GM12801 (cell line): Measurements from ENCODE around the gene ADH7.

ENCODE experiments used
- CTCF ChIP-seq: IDR thresholded peaks from one replicate; pipeline ENCODE4 v1.5.1; 2011; ENCODE audit warnings: control low read depth; ENCODE audit not compliant: insufficient read length; ENCODE audit errors: extremely low read depth

The ADH7 gene

GRCh38 chr4:99389606-99390005 lies 45.5 kb downstream of the ADH7 start:
- no peak for TF ChIP-seq CTCF

DNA sequence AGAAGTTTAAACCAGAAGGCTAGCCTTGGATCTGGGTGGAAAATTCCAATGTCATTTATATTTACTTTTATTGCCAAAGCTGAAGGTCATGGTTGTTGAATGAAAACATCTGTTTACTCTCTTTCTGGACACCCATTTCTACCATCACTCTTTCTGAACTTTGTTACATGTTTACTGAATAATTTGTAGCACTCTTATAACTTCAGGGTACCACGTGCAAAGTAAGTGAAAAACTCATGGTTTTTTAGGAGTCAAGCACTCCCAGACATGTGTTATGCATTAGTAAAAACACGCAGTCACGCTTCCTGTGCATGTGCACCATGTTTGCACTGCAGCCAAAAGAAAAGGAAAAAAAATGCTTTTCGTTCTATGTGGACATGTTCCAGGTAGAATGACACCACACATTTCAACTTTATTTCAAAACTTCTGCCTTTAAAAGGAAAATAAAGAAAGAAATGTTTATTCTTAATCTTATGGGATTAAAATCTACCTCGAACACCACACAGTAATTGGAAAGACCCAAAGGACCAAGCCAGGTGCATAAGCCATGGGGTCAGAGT lies 51.2 kb downstream of the ADH7 start:
- no peak for TF ChIP-seq CTCF

- TF ChIP-seq CTCF, result no peak
These were observed 51.7 kb downstream of the ADH7 start for GRCh38 chr4:99383399-99383798.

- no peak for TF ChIP-seq CTCF
These were observed 52.3 kb downstream of the ADH7 start for GRCh38 chr4:99382745-99383360.

DNA sequence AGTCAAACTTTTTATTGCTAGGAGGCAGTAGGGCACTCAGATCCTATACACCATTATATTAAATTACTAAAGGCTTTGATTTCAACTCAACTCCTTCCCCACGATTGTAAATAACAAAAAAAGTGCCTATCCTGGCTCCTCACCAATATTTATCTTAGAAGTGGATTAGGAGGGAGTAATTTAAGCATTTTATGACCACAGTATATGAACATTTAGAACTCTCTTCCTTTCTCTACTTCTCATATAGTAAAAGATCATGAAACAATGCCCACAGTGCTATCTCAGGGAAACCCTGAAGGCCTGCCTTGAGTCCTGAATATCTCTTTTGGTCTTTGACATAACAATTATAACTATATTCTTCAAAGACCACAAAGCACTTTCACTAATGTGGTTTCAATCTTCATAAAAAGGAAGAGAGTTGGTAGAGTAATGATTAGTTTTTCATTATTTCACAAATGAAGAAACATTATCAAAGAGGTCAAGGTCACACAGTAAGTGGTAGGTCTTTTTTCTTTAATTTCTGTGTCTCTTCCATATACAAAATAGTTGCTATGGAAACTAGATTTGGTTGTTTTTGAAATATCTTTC lies 53.5 kb downstream of the ADH7 start:
- no peak for TF ChIP-seq CTCF

DNA sequence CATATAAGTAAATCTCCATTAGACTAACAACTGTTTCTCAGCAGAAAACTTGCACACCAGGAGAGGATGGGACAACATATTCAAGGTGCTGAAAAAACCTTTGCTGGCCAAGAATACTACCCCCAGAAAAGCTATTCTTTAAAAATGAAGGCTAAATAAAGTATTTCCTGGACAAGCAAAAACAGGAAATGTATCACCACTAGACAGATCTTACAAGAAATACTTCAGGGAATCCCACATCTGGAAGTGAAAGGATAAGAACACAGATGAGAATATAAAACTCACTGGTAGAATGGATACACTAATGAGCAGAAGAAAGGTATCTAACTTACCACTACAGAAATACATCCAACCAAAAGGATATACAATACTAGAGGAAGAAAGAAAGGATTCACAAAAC lies 55.6 kb downstream of the ADH7 start:
- no peak for TF ChIP-seq CTCF

DNA sequence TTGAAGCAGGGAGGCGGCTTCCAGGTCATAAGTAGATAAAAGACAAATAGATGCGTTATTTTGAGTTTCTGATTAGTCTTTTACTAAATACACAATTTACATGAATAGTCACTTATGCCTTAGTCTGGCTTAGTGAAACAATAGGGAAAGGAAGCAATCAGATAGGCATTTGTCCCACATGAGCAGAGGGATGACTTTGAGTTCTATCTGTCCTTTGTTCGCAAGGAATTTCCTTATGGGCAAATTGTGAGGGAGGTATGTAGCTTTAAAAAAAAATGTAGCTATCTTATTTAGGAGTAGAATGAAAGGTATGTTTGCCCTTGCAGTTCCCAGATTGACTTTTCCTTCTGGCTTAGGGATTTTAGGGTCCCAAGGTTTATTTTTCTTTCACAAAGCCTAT lies 56.3 kb downstream of the ADH7 start:
- no peak for TF ChIP-seq CTCF
